H9 (cell line): ENCODE measurements around the gene ETV3L. TPM values are rescaled to one million over a fixed set of nuclear protein-coding genes. Genes with fewer than 3 reads are reported as not detected.

Experiments used
- DNase-seq: peaks from one replicate; pipeline ENCODE4 v3.0.0-alpha.2; 2017
- H2AFZ ChIP-seq: one replicate; pipeline ENCODE4 v1.6.1; 2013; ENCODE audit warnings: mild to moderate bottlenecking, low read length, control low read depth, moderate library complexity
- H2AK5ac ChIP-seq: 2 replicates; pipeline ENCODE4 v1.6.1; 2013; ENCODE audit warnings: low read length, control low read depth, mixed read lengths; ENCODE audit not compliant: insufficient read length
- H2BK120ac ChIP-seq: one replicate; pipeline ENCODE4 v1.6.1; 2013; ENCODE audit warnings: low read depth, mild to moderate bottlenecking, low read length, control low read depth, inconsistent platforms; ENCODE audit not compliant: poor library complexity, severe bottlenecking
- H2BK12ac ChIP-seq: 2 replicates; pipeline ENCODE4 v1.6.1; 2013; ENCODE audit warnings: low read length, control low read depth, mixed read lengths, low read depth; ENCODE audit not compliant: insufficient read length
- H2BK15ac ChIP-seq: 2 replicates; pipeline ENCODE4 v1.6.1; 2013; ENCODE audit warnings: low read depth, low read length, control low read depth
- H2BK20ac ChIP-seq: one replicate; pipeline ENCODE4 v1.6.1; 2013; ENCODE audit warnings: low read depth, mild to moderate bottlenecking, low read length, control low read depth, inconsistent platforms; ENCODE audit not compliant: poor library complexity, severe bottlenecking
- H2BK5ac ChIP-seq: 2 replicates; pipeline ENCODE4 v1.6.1; 2013; ENCODE audit warnings: low read length, control low read depth, mixed read lengths; ENCODE audit not compliant: insufficient read length
- H3K14ac ChIP-seq: 2 replicates; pipeline ENCODE4 v1.6.1; 2013; ENCODE audit warnings: low read length, control low read depth; ENCODE audit not compliant: insufficient read depth
- H3K18ac ChIP-seq: 2 replicates; pipeline ENCODE4 v1.6.1; 2013; ENCODE audit warnings: low read depth, mild to moderate bottlenecking, mixed read lengths, low read length, control low read depth; ENCODE audit not compliant: insufficient read length
- H3K23ac ChIP-seq: 2 replicates; pipeline ENCODE4 v1.6.1; 2013; ENCODE audit warnings: low read length, control low read depth, mixed read lengths, low read depth; ENCODE audit not compliant: insufficient read length
- H3K23me2 ChIP-seq: 2 replicates; pipeline ENCODE4 v1.6.1; 2013; ENCODE audit warnings: low read depth, mild to moderate bottlenecking, mixed read lengths, low read length, control low read depth; ENCODE audit not compliant: insufficient read length, poor library complexity, severe bottlenecking
- H3K27ac ChIP-seq: 2 replicates; pipeline ENCODE4 v1.5.1; 2013; ENCODE audit warnings: low read length, control low read depth, mixed read lengths, low read depth; ENCODE audit not compliant: insufficient read length
- H3K27me3 ChIP-seq: 2 replicates; pipeline ENCODE4 v1.6.1; 2013; ENCODE audit warnings: low read length, control low read depth, inconsistent platforms; ENCODE audit not compliant: insufficient read depth
- H3K4ac ChIP-seq: 2 replicates; pipeline ENCODE4 v1.6.1; 2013; ENCODE audit warnings: low read depth, mild to moderate bottlenecking, control low read depth, inconsistent platforms, low read length, moderate library complexity
- H3K4me1 ChIP-seq: 2 replicates; pipeline ENCODE4 v1.6.1; 2013; ENCODE audit warnings: low read length, control low read depth, inconsistent platforms; ENCODE audit not compliant: insufficient read depth
- H3K4me2 ChIP-seq: 2 replicates; pipeline ENCODE4 v1.6.1; 2013; ENCODE audit warnings: low read length, control low read depth, mixed read lengths; ENCODE audit not compliant: insufficient read length, insufficient read depth
- H3K56ac ChIP-seq: 2 replicates; pipeline ENCODE4 v1.6.1; 2013; ENCODE audit warnings: low read depth, mild to moderate bottlenecking, mixed read lengths, low read length, control low read depth; ENCODE audit not compliant: insufficient read length
- H3K79me1 ChIP-seq: 2 replicates; pipeline ENCODE4 v1.6.1; 2013; ENCODE audit warnings: low read depth, mild to moderate bottlenecking, moderate library complexity, low read length, control low read depth, inconsistent platforms; ENCODE audit not compliant: insufficient read depth, poor library complexity, severe bottlenecking
- H3K79me2 ChIP-seq: 2 replicates; pipeline ENCODE4 v1.6.1; 2013; ENCODE audit warnings: low read length, control low read depth, inconsistent platforms; ENCODE audit not compliant: insufficient read depth
- H3K9ac ChIP-seq: 2 replicates; pipeline ENCODE4 v1.6.1; 2013; ENCODE audit warnings: low read length, control low read depth, mixed read lengths; ENCODE audit not compliant: insufficient read length; ENCODE audit errors: extremely low read depth
- H3K9me3 ChIP-seq: one replicate; pipeline ENCODE4 v1.6.1; 2013; ENCODE audit warnings: low read depth, low read length, inconsistent platforms; ENCODE audit not compliant: control insufficient read depth
- H3T11ph ChIP-seq: one replicate; pipeline ENCODE4 v1.6.1; 2013; ENCODE audit warnings: mild to moderate bottlenecking, low read length, control low read depth, inconsistent platforms
- H4K20me1 ChIP-seq: one replicate; pipeline ENCODE4 v1.6.1; 2013; ENCODE audit not compliant: control insufficient read depth, insufficient read length, insufficient read depth
- H4K5ac ChIP-seq: 2 replicates; pipeline ENCODE4 v1.6.1; 2013; ENCODE audit warnings: low read depth, mild to moderate bottlenecking, mixed read lengths, low read length, control low read depth; ENCODE audit not compliant: insufficient read length
- H4K8ac ChIP-seq: replicated peaks from 2 replicates; pipeline ENCODE4 v1.6.1; 2013; ENCODE audit warnings: low read length, control low read depth, mixed read lengths, low read depth; ENCODE audit not compliant: insufficient read length
- H4K91ac ChIP-seq: 2 replicates; pipeline ENCODE4 v1.6.1; 2013; ENCODE audit warnings: low read depth, mild to moderate bottlenecking, moderate library complexity, mixed read lengths, low read length, control low read depth; ENCODE audit not compliant: insufficient read length
- H3K27ac Mint-ChIP-seq, 3 experiments: 2 replicates in 2 of 3; 3 replicates in 1 of 3; pipeline ENCODE4 v1.8.0; 2020 to 2021; ENCODE audit warnings: mixed read lengths in 3 of 3, mild to moderate bottlenecking in 1 of 3, moderate library complexity in 1 of 3
- H3K27me3 Mint-ChIP-seq: 2 replicates; pipeline ENCODE4 v1.8.0; 2021; ENCODE audit warnings: low read depth, mild to moderate bottlenecking, moderate library complexity, mixed read lengths
- H3K36me3 Mint-ChIP-seq, 3 experiments: 2 replicates in 2 of 3; 3 replicates in 1 of 3; pipeline ENCODE4 v1.8.0; 2020 to 2021; ENCODE audit warnings: low read depth in 3 of 3, mixed read lengths in 3 of 3; ENCODE audit not compliant: insufficient read depth in 1 of 3
- H3K4me1 Mint-ChIP-seq, 2 experiments: 2 replicates each; pipeline ENCODE4 v1.8.0; 2020; ENCODE audit warnings: mixed read lengths in 2 of 2
- H3K4me3 Mint-ChIP-seq, 2 experiments: 2 replicates in 1 of 2; 3 replicates in 1 of 2; pipeline ENCODE4 v1.8.0; 2020 to 2021; ENCODE audit warnings: mild to moderate bottlenecking in 2 of 2, mixed read lengths in 2 of 2, moderate library complexity in 1 of 2
- H3K9me3 Mint-ChIP-seq, 2 experiments: 2 replicates in 1 of 2; 3 replicates in 1 of 2; pipeline ENCODE4 v1.8.0; 2020; ENCODE audit warnings: mild to moderate bottlenecking in 2 of 2, mixed read lengths in 2 of 2, moderate library complexity in 1 of 2
- WGBS: extraction: QIAGEN DNeasy Blood & Tissue Kit; methylation state at CpG from one replicate; pipeline ENCODE4 v1.1.7; 2013; ENCODE audit warnings: missing lambda C conversion rate, low lambda C conversion rate, mixed read lengths; ENCODE audit not compliant: insufficient read length; ENCODE audit errors: extremely low coverage; 5-methylcytosine and 5-hydroxymethylcytosine counted together
- total RNA-seq: library from RNA; stranded (reverse); gene quantifications from 2 replicates; pipeline ENCODE4 v1.2.1, GENCODE V29; 2021
- TF ChIP-seq, protein P1 (sequence below): fragments of 200-600 bp; sonication (generic); conservative IDR thresholded peaks from 3 replicates; pipeline ENCODE4 v1.8.0; 2021; ENCODE audit warnings: antibody characterized with exemption, mild to moderate bottlenecking

The ETV3L gene
- total RNA-seq, 1 experiment from 2014 or later: 0.96 TPM

DNA sequence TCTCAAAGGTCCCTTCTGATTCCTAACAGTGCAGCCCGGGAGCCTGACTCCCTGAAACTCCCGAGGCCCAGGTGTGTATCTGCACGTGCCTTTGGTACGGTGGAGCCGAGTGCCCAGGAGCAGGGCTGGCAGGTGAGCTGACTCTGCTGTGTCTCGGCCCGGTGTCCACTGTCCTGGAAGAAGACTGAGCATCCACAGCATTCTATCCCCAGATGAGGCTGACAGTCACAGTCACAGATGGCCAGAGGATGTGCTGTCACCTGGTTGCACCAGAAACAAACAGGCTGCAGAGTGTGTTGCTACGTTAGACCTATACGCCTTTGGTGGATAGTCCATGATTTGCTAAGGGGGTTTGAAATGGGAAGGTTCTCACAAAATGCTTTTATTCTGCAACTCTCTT lies 9.8 kb downstream of the ETV3L start:
- Mint-ChIP-seq H3K4me1 (peaks cover 24 to 31% of the 10 kb centered on the region in 2 experiments), H3K4me3 (no peak overlapping the region), H3K27ac (peak overlapping the region in 1 of 3 experiments; percentile 65; a peak in 2 of 7 replicates), H3K27me3 (no peaks in the 10 kb centered on the region), H3K36me3 (no peaks in the 10 kb centered on the region; a peak in 1 of 7 replicates), H3K9me3 (no peaks in the 10 kb centered on the region)
- no peak overlapping the region for H2BK120ac ChIP-seq
- TF ChIP-seq, protein P1, sequence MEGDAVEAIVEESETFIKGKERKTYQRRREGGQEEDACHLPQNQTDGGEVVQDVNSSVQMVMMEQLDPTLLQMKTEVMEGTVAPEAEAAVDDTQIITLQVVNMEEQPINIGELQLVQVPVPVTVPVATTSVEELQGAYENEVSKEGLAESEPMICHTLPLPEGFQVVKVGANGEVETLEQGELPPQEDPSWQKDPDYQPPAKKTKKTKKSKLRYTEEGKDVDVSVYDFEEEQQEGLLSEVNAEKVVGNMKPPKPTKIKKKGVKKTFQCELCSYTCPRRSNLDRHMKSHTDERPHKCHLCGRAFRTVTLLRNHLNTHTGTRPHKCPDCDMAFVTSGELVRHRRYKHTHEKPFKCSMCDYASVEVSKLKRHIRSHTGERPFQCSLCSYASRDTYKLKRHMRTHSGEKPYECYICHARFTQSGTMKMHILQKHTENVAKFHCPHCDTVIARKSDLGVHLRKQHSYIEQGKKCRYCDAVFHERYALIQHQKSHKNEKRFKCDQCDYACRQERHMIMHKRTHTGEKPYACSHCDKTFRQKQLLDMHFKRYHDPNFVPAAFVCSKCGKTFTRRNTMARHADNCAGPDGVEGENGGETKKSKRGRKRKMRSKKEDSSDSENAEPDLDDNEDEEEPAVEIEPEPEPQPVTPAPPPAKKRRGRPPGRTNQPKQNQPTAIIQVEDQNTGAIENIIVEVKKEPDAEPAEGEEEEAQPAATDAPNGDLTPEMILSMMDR: no peak
- H2AFZ ChIP-seq: no peak overlapping the region
- H2AK5ac ChIP-seq: no peak overlapping the region
- no peak overlapping the region for H3K23ac ChIP-seq
- no peaks in the 10 kb centered on the region for H3K23me2 ChIP-seq
- H3K14ac ChIP-seq: no peak overlapping the region
- H4K91ac ChIP-seq: no peak overlapping the region
- no peaks in the 10 kb centered on the region for H3K79me2 ChIP-seq
- no peak overlapping the region for H3K56ac ChIP-seq
- no peak overlapping the region for H3K4me2 ChIP-seq
- H4K20me1 ChIP-seq: no peaks in the 10 kb centered on the region
- DNase-seq: no peak
- H2BK20ac ChIP-seq: no peak overlapping the region
- H3K27me3 ChIP-seq: no peaks in the 10 kb centered on the region
- H3T11ph ChIP-seq: no peak overlapping the region
- H4K8ac ChIP-seq: no peak overlapping the region
- H2BK5ac ChIP-seq: no peak overlapping the region
- no CpG with 5 or more reads among the region's 9 CpGs for WGBS
- no peaks in the 10 kb centered on the region for H3K79me1 ChIP-seq
- no peak overlapping the region for H2BK12ac ChIP-seq
- H3K4ac ChIP-seq: no peak overlapping the region
- H3K4me1 ChIP-seq: peaks cover 2% of the 10 kb centered on the region; the same call in 1 of the 2 replicates
- no peak overlapping the region for H3K18ac ChIP-seq
- H3K27ac ChIP-seq: no peak overlapping the region
- no peak overlapping the region for H2BK15ac ChIP-seq
- no peak overlapping the region for H4K5ac ChIP-seq
- no peak overlapping the region for H3K9ac ChIP-seq
- no peaks in the 10 kb centered on the region for H3K9me3 ChIP-seq
